UCSD-AML1 (cell line): ENCODE results near the gene ATXN7.

Experiments
- DNase-seq: peaks from one replicate; lab custom pipeline; 2025; ENCODE audit not compliant: unreplicated experiment; lab: John Stamatoyannopoulos, UW

ATXN7 gene

GRCh38 chr3:63960048-63960711 lies 96.5 kb downstream of the ATXN7 start:
- DNase-seq, result peak; percentile 49

GRCh38 chr3:63961891-63962290 lies 98.2 kb downstream of the ATXN7 start:
- no peak for DNase-seq

DNA sequence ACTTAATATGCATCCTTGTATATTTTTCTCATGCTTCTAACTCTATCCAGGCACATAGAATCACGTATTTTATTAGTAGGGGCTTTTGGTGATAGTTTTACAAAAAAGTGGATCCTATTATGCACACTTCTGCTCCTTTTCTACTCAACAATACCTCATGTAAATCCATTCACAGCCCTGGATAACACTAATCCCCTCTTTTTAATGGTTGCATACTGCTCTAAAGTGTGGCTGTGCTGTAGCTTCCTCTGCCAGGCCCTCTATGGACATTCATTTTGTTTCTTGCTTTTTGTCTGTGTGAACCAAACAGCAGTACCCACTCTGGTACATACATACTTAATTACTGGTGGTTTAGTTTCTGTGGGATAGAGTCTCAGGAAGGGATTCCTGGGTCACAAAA lies 99.8 kb downstream of the ATXN7 start:
- no peak for DNase-seq

GRCh38 chr3:63964681-63965485 lies 101.2 kb downstream of the ATXN7 start:
- DNase-seq, result no peak

DNA sequence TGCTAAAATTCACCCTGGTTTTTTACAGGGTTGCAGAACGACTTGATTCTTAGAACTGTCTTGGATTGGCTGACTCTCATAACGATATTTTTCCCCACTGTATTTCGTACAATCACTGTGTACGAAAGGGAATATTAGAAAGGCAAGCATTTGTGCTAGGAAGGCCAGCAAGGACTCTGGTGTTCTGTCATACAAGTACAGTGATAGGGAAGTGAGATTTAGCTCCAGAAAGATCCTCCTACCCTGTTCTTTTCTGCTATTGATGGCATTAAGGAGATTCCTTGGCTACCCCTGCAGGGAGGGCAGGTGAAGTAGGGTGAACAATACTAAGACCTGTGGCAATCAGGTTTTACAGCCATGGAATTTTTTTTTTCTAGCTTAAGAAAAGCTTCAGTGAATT lies 102.3 kb downstream of the ATXN7 start:
- no peak for DNase-seq

DNA sequence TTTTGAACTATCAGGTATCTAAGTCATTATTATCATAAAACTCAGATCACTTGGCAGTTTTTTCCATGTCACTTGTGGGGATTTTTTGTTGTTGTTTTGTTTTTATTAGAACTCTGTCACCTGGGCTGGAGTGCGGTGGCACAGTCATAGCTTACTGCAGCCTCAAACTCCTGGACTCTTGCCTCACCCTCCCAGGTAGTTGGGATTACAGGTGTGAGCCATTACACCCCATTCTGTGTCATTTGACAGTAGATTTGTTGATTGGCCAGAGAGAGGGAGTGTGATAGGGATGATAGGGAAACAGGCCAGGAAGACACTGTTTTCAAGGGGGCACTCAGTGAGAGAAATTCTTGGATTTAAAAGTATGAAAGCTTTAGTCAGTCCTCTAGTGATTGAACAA lies 103.2 kb downstream of the ATXN7 start:
- DNase-seq, result no peak

GRCh38 chr3:63967675-63968611 lies 104.3 kb downstream of the ATXN7 start:
- DNase-seq, result peak; percentile 44

- no peak for DNase-seq
These were observed 105.1 kb downstream of the ATXN7 start for GRCh38 chr3:63968612-63969350.

DNA sequence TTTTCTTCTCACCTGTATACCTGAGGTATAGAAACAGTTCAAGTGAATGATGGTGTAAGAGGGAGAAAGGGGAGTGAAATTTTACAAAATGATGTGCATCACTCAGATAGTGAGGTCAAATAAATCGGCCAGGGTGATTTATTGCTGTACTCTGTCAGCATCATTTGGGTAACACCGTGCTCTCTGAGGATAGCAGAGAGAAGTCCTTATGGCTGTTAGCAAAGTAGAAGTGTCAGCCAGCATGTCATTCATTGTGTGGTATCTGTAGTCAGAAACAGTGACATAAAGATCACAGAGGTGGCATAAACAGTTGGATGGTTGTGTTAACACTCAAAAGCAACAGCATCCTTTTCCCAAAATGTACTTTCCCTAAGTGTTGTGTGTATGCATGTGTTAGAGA lies 106.2 kb downstream of the ATXN7 start:
- no peak for DNase-seq

GRCh38 chr3:63970631-63971475 lies 107.2 kb downstream of the ATXN7 start:
- no peak for DNase-seq

GRCh38 chr3:63972196-63972595 lies 108.5 kb downstream of the ATXN7 start:
- no peak for DNase-seq

DNA sequence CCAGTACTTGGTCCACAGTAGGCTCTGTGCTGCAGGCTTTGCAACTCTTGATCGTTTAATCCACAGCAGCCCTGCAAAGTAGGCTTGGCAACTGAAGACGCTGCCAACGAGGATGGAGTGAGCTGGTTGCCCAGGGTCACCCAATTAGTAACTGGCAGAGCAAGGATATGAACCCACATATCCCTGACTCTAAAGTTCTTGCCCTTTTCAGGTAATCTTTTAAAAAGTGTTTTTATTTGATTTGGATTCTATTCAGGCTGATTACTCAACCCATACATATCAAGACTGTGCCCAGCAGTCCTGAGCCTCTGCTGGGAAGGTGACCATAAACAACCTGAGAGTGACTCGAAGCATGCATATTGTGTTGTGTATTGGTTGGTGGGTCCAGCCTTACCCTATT lies 109.3 kb downstream of the ATXN7 start:
- DNase-seq, result no peak

- no peak for DNase-seq
These were observed 109.7 kb downstream of the ATXN7 start for GRCh38 chr3:63973406-63973805.

DNA sequence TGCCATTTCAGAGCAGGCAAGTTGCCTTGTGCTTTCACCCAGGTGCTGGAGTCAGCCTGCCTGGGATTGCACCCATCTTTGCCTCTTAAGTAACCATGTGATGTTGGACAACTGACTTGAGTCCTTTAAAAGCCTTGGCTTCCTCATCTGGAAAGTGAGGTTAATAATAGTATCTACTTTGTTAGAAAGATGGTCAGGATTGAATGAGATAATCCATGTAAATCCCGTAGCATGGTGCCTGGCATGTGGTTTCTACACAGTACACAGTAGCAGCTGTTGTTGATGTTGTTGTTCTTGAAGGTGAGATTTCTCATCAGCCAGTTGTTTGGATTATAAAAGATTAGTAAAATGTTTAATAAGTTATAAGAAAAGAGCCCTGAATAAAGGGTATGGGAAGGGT lies 110.8 kb downstream of the ATXN7 start:
- no peak for DNase-seq

- DNase-seq, result no peak
These were observed 112.1 kb downstream of the ATXN7 start for GRCh38 chr3:63975723-63976122.

DNA sequence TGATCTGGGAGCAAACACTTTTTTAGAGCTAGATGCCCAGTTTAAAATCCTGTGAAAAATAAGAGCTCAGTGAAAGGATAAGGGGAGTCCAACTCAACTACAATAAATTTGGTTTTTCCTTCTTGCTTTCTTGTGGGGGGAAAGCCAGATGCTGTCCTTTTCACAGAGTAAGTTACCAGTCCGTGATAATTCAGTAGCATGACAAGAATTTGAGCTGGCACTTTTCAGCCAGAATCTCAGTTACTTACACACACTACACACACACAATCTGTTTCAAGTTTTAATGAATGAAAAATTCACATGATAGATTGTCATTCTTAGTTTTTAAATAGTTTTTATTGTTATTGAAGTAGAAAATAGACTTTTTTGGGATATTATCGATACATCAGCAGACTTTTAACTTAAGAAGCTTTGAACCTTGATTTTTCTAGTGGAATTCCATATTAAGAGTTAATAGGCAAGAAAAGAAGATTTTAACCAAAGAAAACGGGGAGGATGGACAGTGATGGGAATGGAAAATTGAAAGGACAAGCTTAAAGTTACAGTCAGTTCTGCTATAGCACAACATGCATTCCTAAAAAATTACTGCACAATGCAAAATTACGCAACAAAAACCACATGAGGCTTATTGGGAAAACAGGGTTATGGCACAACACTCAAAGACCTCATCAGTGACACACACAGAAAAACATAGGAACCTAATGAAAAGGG lies 112.6 kb downstream of the ATXN7 start:
- DNase-seq, result no peak

- no peak for DNase-seq
These were observed 113.2 kb downstream of the ATXN7 start for GRCh38 chr3:63976872-63977200.

DNA sequence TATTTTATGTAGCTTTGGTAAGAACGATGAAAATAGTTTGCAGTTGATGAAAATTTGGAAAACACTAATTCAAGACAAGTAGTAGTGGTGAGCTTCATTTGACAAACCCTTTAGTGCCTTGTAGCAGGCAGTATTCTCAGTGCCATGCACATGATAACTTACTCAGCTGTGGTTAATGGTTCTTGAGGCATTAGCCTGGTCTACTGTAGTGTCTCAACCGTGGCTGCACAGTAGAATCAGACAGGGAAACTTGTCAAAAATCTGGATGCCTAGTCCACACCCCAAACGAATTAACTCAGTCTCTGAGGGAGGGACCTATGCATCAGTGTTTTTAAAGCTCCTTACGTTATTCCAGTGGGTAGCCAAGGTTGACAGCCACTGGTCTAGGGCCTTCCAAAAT lies 114.2 kb downstream of the ATXN7 start:
- DNase-seq, result no peak

DNA sequence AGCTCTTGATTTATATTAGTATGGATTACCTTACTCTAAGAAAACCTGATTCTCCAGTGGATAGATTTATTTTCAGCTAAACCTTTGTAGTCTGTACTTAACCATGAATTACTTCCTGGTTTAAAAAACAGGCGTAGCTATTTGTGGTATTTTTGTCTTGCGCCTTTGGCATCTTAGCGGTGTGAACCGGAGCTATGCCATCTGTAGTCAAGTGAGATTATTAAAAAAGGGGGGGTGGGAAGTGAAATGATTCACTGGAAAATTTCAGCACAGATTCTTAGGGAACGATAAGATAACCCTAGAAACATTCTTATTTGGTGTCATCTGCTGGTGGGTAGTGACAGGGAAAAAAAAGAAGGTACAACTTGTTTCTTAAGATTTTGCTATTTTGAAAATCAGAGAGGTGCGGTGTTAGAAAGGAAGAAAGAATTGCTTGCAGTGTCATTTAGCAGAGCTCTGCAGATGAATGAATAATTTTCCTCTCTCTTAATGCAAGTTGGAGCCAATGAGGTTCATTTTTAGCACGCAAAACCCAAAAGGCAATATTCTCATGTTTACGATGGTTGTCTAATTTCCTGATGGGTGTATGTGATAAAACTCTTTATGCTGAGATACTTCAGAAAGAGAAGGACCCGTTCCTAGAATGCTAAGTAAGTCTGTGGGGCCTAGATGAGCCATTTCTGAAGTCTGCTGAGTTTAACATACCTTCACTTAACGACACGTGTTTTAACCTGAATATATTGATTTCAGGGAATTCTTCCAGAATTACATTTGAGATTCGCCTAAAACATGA lies 115.6 kb downstream of the ATXN7 start:
- DNase-seq, result no peak
